Measurements from ENCODE around the gene CHST4. TPM values are rescaled to one million over a fixed set of nuclear protein-coding genes. Genes with fewer than 3 reads are reported as not detected.

The CHST4 gene
- total and polyA plus RNA-seq, 2 donors (not counting 3 experiments of a cell fraction or from before 2014, with no cell fraction given): not detected

GRCh38 chr16:71507061-71507460, 19.2 kb upstream of the CHST4 start:
- H3K79me2 ChIP-seq (ENCODE audit: control insufficient read depth, insufficient read depth, low read length): no peaks in the 10 kb centered on the region
- dilution Hi-C loops (cut with MboI; ENCODE audit: extremely low pct_ligation_motif_present, low sequenced_read_pairs): no loop called here
- H3K9me1 ChIP-seq (replicated peaks; ENCODE audit: control insufficient read depth, extremely low read depth, insufficient read depth, low read length): no peaks in the 10 kb centered on the region
- H3K4me2 ChIP-seq (ENCODE audit: insufficient read depth, low read length): no peak overlapping the region
- H3K27me3 ChIP-seq (ENCODE audit: control insufficient read depth in 2 of 2, insufficient read depth in 2 of 2, low read length in 2 of 2): no peaks in the 10 kb centered on the region
- H3K4me3 ChIP-seq (replicated peaks in 1 of 3; ENCODE audit: insufficient read depth in 1 of 3, low read depth in 1 of 3, low read length in 3 of 3): no peak overlapping the region
- no peaks in the 10 kb centered on the region for H3K36me3 ChIP-seq (ENCODE audit: control insufficient read depth in 2 of 2, extremely low read depth in 1 of 2, insufficient read depth in 2 of 2, low read length in 2 of 2)
- no peak overlapping the region for H3K27ac ChIP-seq (ENCODE audit: insufficient read depth, low read depth, low read length)
- BruUV-seq (replicated peaks): no TSS peak
- DNase-seq (ENCODE audit: low read depth, low spot score): no peak
- no peak for TF ChIP-seq GATA2 (IDR thresholded peaks at IDR 0.05; ENCODE audit: insufficient read depth, insufficient read length, low read depth, low read length)
- TF ChIP-seq EZH2 (IDR thresholded peaks at IDR 0.05; ENCODE audit: borderline replicate concordance, low read depth, low read length, severe bottlenecking): no peak
- TF ChIP-seq, protein P1, sequence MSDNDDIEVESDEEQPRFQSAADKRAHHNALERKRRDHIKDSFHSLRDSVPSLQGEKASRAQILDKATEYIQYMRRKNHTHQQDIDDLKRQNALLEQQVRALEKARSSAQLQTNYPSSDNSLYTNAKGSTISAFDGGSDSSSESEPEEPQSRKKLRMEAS (IDR thresholded peaks at IDR 0.05; ENCODE audit: insufficient read depth, insufficient read length): no peak
- TF ChIP-seq JUN (IDR thresholded peaks at IDR 0.05; ENCODE audit: borderline replicate concordance, insufficient read depth, insufficient read length, low read depth): no peak
- no peak for TF ChIP-seq MYC (IDR thresholded peaks at IDR 0.05; ENCODE audit: low read depth, low read length)
- TF ChIP-seq, protein P2, sequence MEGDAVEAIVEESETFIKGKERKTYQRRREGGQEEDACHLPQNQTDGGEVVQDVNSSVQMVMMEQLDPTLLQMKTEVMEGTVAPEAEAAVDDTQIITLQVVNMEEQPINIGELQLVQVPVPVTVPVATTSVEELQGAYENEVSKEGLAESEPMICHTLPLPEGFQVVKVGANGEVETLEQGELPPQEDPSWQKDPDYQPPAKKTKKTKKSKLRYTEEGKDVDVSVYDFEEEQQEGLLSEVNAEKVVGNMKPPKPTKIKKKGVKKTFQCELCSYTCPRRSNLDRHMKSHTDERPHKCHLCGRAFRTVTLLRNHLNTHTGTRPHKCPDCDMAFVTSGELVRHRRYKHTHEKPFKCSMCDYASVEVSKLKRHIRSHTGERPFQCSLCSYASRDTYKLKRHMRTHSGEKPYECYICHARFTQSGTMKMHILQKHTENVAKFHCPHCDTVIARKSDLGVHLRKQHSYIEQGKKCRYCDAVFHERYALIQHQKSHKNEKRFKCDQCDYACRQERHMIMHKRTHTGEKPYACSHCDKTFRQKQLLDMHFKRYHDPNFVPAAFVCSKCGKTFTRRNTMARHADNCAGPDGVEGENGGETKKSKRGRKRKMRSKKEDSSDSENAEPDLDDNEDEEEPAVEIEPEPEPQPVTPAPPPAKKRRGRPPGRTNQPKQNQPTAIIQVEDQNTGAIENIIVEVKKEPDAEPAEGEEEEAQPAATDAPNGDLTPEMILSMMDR (IDR thresholded peaks at IDR 0.05; ENCODE audit: extremely low read depth in 1 of 2, insufficient read depth in 1 of 2, low read depth in 1 of 2, low read length in 2 of 2): no peak
- no peak for TF ChIP-seq FOS (IDR thresholded peaks at IDR 0.05; ENCODE audit: borderline replicate concordance, insufficient read depth, low read length)
- TF ChIP-seq POLR2A (IDR thresholded peaks at IDR 0.05; ENCODE audit: low read depth, low read length): no peak
- no peak for TF ChIP-seq POLR2AphosphoS5 (IDR thresholded peaks at IDR 0.05; ENCODE audit: insufficient read depth, low read depth, low read length)
- no peak overlapping the region for H3K9ac ChIP-seq (replicated peaks; ENCODE audit: extremely low read depth, insufficient read depth, low read length)
- no peaks in the 10 kb centered on the region for H3K4me1 ChIP-seq (ENCODE audit: control insufficient read depth, extremely low read depth, insufficient read depth, low read length)
- intact Hi-C loops (cut with micrococcal nuclease): no loop called here
- no peaks in the 10 kb centered on the region for H4K20me1 ChIP-seq (replicated peaks; ENCODE audit: control insufficient read depth, extremely low read depth, insufficient read depth, low read length)
- no peaks in the 10 kb centered on the region for H3K9me3 ChIP-seq (replicated peaks; ENCODE audit: control insufficient read depth, insufficient read depth, low read length)
- FAIRE-seq: no peak
- no peak overlapping the region for H2AFZ ChIP-seq (ENCODE audit: low read depth, low read length)
- ChIA-PET CTCF (interaction anchor here (1.0 kb wide), 1 partner anchor 104 kb away, joined by 3 read pairs; no protein-coding TSS in a partner anchor), POLR2A (no interaction called here)
